GM12878 (cell line): ENCODE data around the gene GABPB2. TPM values are rescaled to one million over a fixed set of nuclear protein-coding genes. Genes with fewer than 3 reads are reported as not detected.

Experiments used
- ATAC-seq: fragments of 200-7000 bp; cut with Tn5 transposase; 3 replicates; pipeline ENCODE4 v1.9.1; 2020; ENCODE audit warnings: mild to moderate bottlenecking, moderate library complexity
- BruUV-seq: library from RNA; stranded (reverse); fragments of 400-500 nt; replicated peaks from 2 replicates; lab custom pipeline; 2021; lab: Mats Ljungman, UMichigan
- CTCF ChIA-PET: fragments of 300-600 bp; sonication (Branson Sonifier 250); formaldehyde crosslinking; extraction: SDS; loops from one replicate; lab custom pipeline; 2021; ENCODE audit warnings: inconsistent platforms; lab: Yijun Ruan, JAX
- POLR2A ChIA-PET: fragments of 350-600 bp; formaldehyde crosslinking; extraction: SDS; loops from one replicate; lab custom pipeline; 2021; ENCODE audit warnings: inconsistent platforms; lab: Charles Lee
- RAD21 ChIA-PET: fragments of 300-600 bp; sonication (Branson Sonifier 250); formaldehyde crosslinking; loops from one replicate; lab custom pipeline; 2023; ENCODE audit warnings: antibody characterized with exemption; ENCODE audit not compliant: unreplicated experiment; lab: Charles Lee
- SMC1A ChIA-PET: fragments of 300-600 bp; sonication (Branson Sonifier 250); formaldehyde crosslinking; loops from one replicate; lab custom pipeline; 2023; ENCODE audit not compliant: unreplicated experiment, uncharacterized antibody; lab: Charles Lee
- DNase-seq: peaks from one replicate; pipeline ENCODE4 v3.0.0-alpha.2; 2011; ENCODE audit warnings: low read depth, low spot score
- FAIRE-seq: peaks from 3 replicates; lab custom pipeline; 2011; peaks lifted over from hg19 to GRCh38; lab: Jason Lieb, UNC
- H2AFZ ChIP-seq: 2 replicates; pipeline ENCODE4 v1.6.0; 2011; ENCODE audit warnings: low read depth, low read length, control low read depth; ENCODE audit not compliant: control insufficient read depth
- H3K27ac ChIP-seq: 2 replicates; pipeline ENCODE4 v1.5.1; 2011; ENCODE audit warnings: control low read depth; ENCODE audit not compliant: control insufficient read depth, insufficient read depth
- H3K27me3 ChIP-seq, 2 experiments: replicated peaks in 1 of 2; 2 replicates each; pipeline versions ENCODE4 v1.6.0 to v1.6.1; 2011; ENCODE audit warnings: low read length in 1 of 2; ENCODE audit not compliant: control insufficient read depth in 2 of 2, insufficient read depth in 2 of 2
- H3K36me3 ChIP-seq, 2 experiments: 2 replicates each; pipeline ENCODE4 v1.5.1; 2011; ENCODE audit warnings: low read length in 1 of 2; ENCODE audit not compliant: control insufficient read depth in 2 of 2, insufficient read depth in 2 of 2
- H3K4me1 ChIP-seq: 2 replicates; pipeline ENCODE4 v1.6.1; 2011; ENCODE audit warnings: mild to moderate bottlenecking, low read length, moderate library complexity, mixed read lengths; ENCODE audit not compliant: control insufficient read depth, insufficient read depth
- H3K4me2 ChIP-seq: 2 replicates; pipeline ENCODE4 v1.6.0; 2011; ENCODE audit warnings: control low read depth; ENCODE audit not compliant: control insufficient read depth, insufficient read depth
- H3K4me3 ChIP-seq: fragments of 200-600 bp; sonication (generic); 2 replicates; pipeline ENCODE4 v1.5.1; 2016
- H3K79me2 ChIP-seq: 2 replicates; pipeline ENCODE4 v1.6.0; 2011; ENCODE audit warnings: low read length; ENCODE audit not compliant: control insufficient read depth, insufficient read depth
- H3K9ac ChIP-seq: 2 replicates; pipeline ENCODE4 v1.8.0; 2011; ENCODE audit warnings: low read length, control low read depth, mixed read lengths; ENCODE audit not compliant: control insufficient read depth, insufficient read depth
- H3K9me3 ChIP-seq: replicated peaks from 3 replicates; pipeline ENCODE4 v1.5.1; 2011; ENCODE audit warnings: mild to moderate bottlenecking, low read length; ENCODE audit not compliant: control insufficient read depth, insufficient read depth
- H4K20me1 ChIP-seq: 2 replicates; pipeline ENCODE4 v1.6.0; 2011; ENCODE audit not compliant: control insufficient read depth, insufficient read depth
- BCL3 ChIP-seq: IDR thresholded peaks from 2 replicates; pipeline ENCODE4 v1.6.1; 2011; ENCODE audit warnings: borderline replicate concordance, low read depth, mild to moderate bottlenecking, moderate library complexity, low read length; ENCODE audit not compliant: insufficient read depth, poor library complexity, severe bottlenecking
- CUX1 ChIP-seq: IDR thresholded peaks from 2 replicates; pipeline ENCODE4 v1.6.1; 2012; ENCODE audit warnings: improper control_type of control experiment, low read depth, low read length; ENCODE audit not compliant: insufficient replicate concordance
- EED ChIP-seq: sonication (generic); IDR thresholded peaks from 2 replicates; pipeline ENCODE4 v1.6.1; 2016; ENCODE audit warnings: antibody characterized with exemption, low read depth
- ETV6 ChIP-seq, 2 experiments: fragments of 450-650 bp in 1 of 2; IDR thresholded peaks in 1 of 2; conservative IDR thresholded peaks in 1 of 2; 2 replicates each; pipeline ENCODE4 v1.6.1; 2014; ENCODE audit warnings: antibody characterized with exemption in 1 of 2, borderline replicate concordance in 1 of 2, low read depth in 1 of 2, mild to moderate bottlenecking in 1 of 2, moderate library complexity in 1 of 2
- MLLT1 ChIP-seq: fragments of 450-650 bp; IDR thresholded peaks from 2 replicates; pipeline ENCODE4 v1.6.1; 2016; ENCODE audit warnings: mild to moderate bottlenecking
- NFXL1 ChIP-seq: fragments of 450-650 bp; IDR thresholded peaks from 2 replicates; pipeline ENCODE4 v1.6.1; 2017; ENCODE audit warnings: antibody characterized with exemption, mild to moderate bottlenecking, borderline replicate concordance
- PAX5 ChIP-seq: IDR thresholded peaks from 2 replicates; pipeline ENCODE4 v1.6.1; 2011; ENCODE audit warnings: low read depth, low read length, borderline replicate concordance
- ZNF24 ChIP-seq: fragments of 450-650 bp; IDR thresholded peaks from 2 replicates; pipeline ENCODE4 v1.6.1; 2017; ENCODE audit warnings: antibody characterized with exemption, mild to moderate bottlenecking
- WGBS: methylation state at CpG from one replicate; pipeline ENCODE4 v1.1.6; 2016; ENCODE audit warnings: low lambda C conversion rate; ENCODE audit not compliant: insufficient replicate concordance, insufficient coverage; ENCODE audit errors: missing lambda C conversion rate; 5-methylcytosine and 5-hydroxymethylcytosine counted together
- in situ Hi-C: fragments of 300-500 bp; cut with MboI; formaldehyde crosslinking; loops from 9 replicates; pipeline ENCODE4 v1.14.3; 2018; ENCODE audit warnings: mixed read lengths
- intact Hi-C: fragments of 100-400 bp; cut with micrococcal nuclease; formaldehyde crosslinking; loops from one replicate; pipeline ENCODE4 v1.14.2; 2022; ENCODE audit not compliant: unreplicated experiment
- polyA plus RNA-seq, 11 experiments: library from polyadenylated mRNA; depleted of rRNA in 4 of 11; unstranded in 6 of 11; stranded (reverse) in 5 of 11; fragments of >200 nt; fragmentation: Nextera tagmentation in 4 of 11; fragmentation: Illumina TruSeq in 1 of 11; extraction: Ambion mirVana in 4 of 11; extraction: Trizol in 1 of 11; gene quantifications; 1 replicate in 1 of 11; 2 replicates in 10 of 11; pipeline versions ENCODE4 v1.2.1 to v1.2.3, GENCODE V29; 2011 to 2016; ENCODE audit warnings: inconsistent platforms in 2 of 11, missing spikeins in 2 of 11, low read depth in 1 of 11
- total RNA-seq, 4 experiments: library from RNA; depleted of rRNA in 3 of 4; stranded (reverse); fragments of >200 nt in 3 of 4; fragmentation: Illumina TruSeq in 1 of 4; extraction: Trizol in 1 of 4; gene quantifications; 2 replicates each; pipeline versions ENCODE4 v1.2.1 to v1.2.3, GENCODE V29; 2013 to 2021

Gene GABPB2
- total and polyA plus RNA-seq, 10 of the 15 experiments (the other 5 are each of a cell fraction or from before 2014, with no cell fraction given) = 2.3 to 10.5 (median 6.9) TPM

GRCh38 chr1:151158326-151158725 lies 87.8 kb downstream of the GABPB2 start:
- POLR2A ChIA-PET = interaction anchor here (2.3 kb wide), 1 partner anchor 8 kb away, joined by 19 read pairs; the partner anchor contains the start of genes LYSMD1 and SCNM1
- no peak overlapping the region for H3K9ac ChIP-seq
- peak overlapping the region; percentile 81 for H3K4me2 ChIP-seq
- H2AFZ ChIP-seq = no peak overlapping the region
- H3K4me1 ChIP-seq = peaks cover 30% of the 10 kb centered on the region
- H3K27me3 ChIP-seq = no peaks in the 10 kb centered on the region
- no peak for DNase-seq
- BruUV-seq = no TSS peak
- H3K36me3 ChIP-seq = peaks cover 5 to 6% of the 10 kb centered on the region in 2 experiments
- H4K20me1 ChIP-seq = no peaks in the 10 kb centered on the region
- no peak for ATAC-seq
- WGBS = 82% methylated on average over 5 of the region's 5 CpGs
- H3K79me2 ChIP-seq = peaks cover 20% of the 10 kb centered on the region
- RAD21 ChIA-PET = interaction anchor here (1.0 to 8.7 kb wide), 5 partner anchors 31 to 100 kb away, joined by 3 to 198 read pairs (median 19); partner anchors contain the start of genes PSMD4 and VPS72
- no peak for FAIRE-seq
- H3K4me3 ChIP-seq = no peak overlapping the region
- no peaks in the 10 kb centered on the region for H3K9me3 ChIP-seq
- SMC1A ChIA-PET = interaction anchor here (1.3 to 11.1 kb wide), 4 partner anchors 9 to 133 kb away, joined by 4 to 282 read pairs (median 14); no protein-coding TSS in a partner anchor
- CTCF ChIA-PET = interaction anchor here (0.7 to 8.4 kb wide), 6 partner anchors 29 to 133 kb away, joined by 3 to 353 read pairs (median 15); partner anchors contain the start of gene MLLT11
- TF ChIP-seq MLLT1 (no peak), NFXL1 (no peak), ZNF24 (no peak), EED (no peak), CUX1 (no peak), ETV6 (conservative IDR thresholded peaks at IDR 0.05 in 1 of 2, IDR thresholded peaks at IDR 0.05 in 1 of 2; ENCODE audit: borderline replicate concordance in 1 of 2, low read depth in 1 of 2) (no peak), PAX5 (no peak), BCL3 (no peak)
- peak overlapping the region; percentile 81 for H3K27ac ChIP-seq
- intact Hi-C loops (no loop called here), in situ Hi-C loops (loop anchor here (5.0 kb wide), 2 partner anchors 61 to 136 kb away; no protein-coding TSS in a partner anchor)
